ENCODE data around the gene MROH2A. TPM values are rescaled to one million over a fixed set of nuclear protein-coding genes. Genes with fewer than 3 reads are reported as not detected.
"Not testable (repeated sequence)": the region's sequence is repeated elsewhere in the genome, so short reads cannot be mapped to it uniquely, and the experiment has no call there.

The MROH2A gene
- total and polyA plus RNA-seq, 2 experiments from 2014 or later: 0.12 TPM; not detected in 1

DNA sequence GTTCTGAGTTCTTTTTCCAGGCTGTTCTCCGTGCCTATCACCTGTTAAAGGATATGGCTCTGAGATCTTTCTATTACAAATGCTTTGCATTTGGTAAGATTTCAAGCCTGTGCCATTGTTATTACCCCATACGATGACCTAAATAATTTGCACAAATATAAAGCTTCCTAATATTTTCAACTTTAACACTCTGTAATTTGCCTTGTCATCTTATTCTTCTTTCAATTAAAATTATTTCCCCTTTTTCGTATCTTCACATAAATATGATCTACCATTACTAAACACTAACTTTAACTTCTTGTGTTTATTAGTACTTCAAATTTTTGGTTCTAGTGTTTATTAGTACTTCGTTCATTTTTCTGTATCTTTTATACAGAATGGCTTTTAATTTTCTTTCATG, 93.3 kb downstream of the MROH2A start:
- no peak for DNase-seq (ENCODE audit: low read depth in 1 of 2, low spot score in 1 of 2)
- Histone ChIP-seq H3K4me1 (ENCODE audit: low read depth) (no peaks in the 10 kb centered on the region), H3K9me3 (ENCODE audit: low read depth) (no peaks in the 10 kb centered on the region), H3K27me3 (peaks cover 22% of the 10 kb centered on the region), H3K27ac (no peak overlapping the region), H3K4me3 (no peak overlapping the region), H3K36me3 (no peaks in the 10 kb centered on the region)
- TF ChIP-seq CTCF (IDR thresholded peaks at IDR 0.05; ENCODE audit: low read depth, low read length): no peak

GRCh38 chr2:233872125-233872524, 94.0 kb downstream of the MROH2A start:
- not testable (repeated sequence) for H3K36me3 ChIP-seq; H3K4me1 ChIP-seq (ENCODE audit: low read depth); H3K27ac ChIP-seq; H3K9me3 ChIP-seq (ENCODE audit: low read depth); DNase-seq (ENCODE audit: low read depth in 1 of 2, low spot score in 1 of 2); H3K4me3 ChIP-seq
- peaks cover 22% of the 10 kb centered on the region for H3K27me3 ChIP-seq

- no peaks in the 10 kb centered on the region for H3K9me3 ChIP-seq (ENCODE audit: low read depth)
- no peak for TF ChIP-seq CTCF (IDR thresholded peaks at IDR 0.05; ENCODE audit: low read depth, low read length)
- H3K36me3 ChIP-seq: no peaks in the 10 kb centered on the region
- no peak overlapping the region for H3K27ac ChIP-seq
- H3K27me3 ChIP-seq: no peaks in the 10 kb centered on the region
- no peak for DNase-seq (ENCODE audit: low read depth in 1 of 2, low spot score in 1 of 2)
- no peak overlapping the region for H3K4me3 ChIP-seq
- no peaks in the 10 kb centered on the region for H3K4me1 ChIP-seq (ENCODE audit: low read depth)
These were observed 104.2 kb downstream of the MROH2A start for GRCh38 chr2:233882353-233882752.

Other genes with a start within 250 kb of the MROH2A start
- 21.7 and 23.6 TPM in 2 replicates for gene USP40, start 211.5 kb upstream of the MROH2A start, total RNA-seq
- gene USP40, start 211.5 kb upstream of the MROH2A start, polyA plus RNA-seq: 12.7 and 14.0 TPM in 2 replicates
- gene UGT1A8, start 160.7 kb upstream of the MROH2A start, total RNA-seq: not detected in 2 replicates
- not detected in 2 replicates for gene UGT1A8, start 160.7 kb upstream of the MROH2A start, polyA plus RNA-seq
- gene UGT1A10, start 141.9 kb upstream of the MROH2A start, total RNA-seq: not detected in 2 replicates
- gene UGT1A10, start 141.9 kb upstream of the MROH2A start, polyA plus RNA-seq: not detected in 2 replicates
- not detected in 2 replicates for gene UGT1A9, start 106.4 kb upstream of the MROH2A start, total RNA-seq
- not detected in 2 replicates for gene UGT1A9, start 106.4 kb upstream of the MROH2A start, polyA plus RNA-seq
- not detected in 2 replicates for gene UGT1A7, start 96.4 kb upstream of the MROH2A start, total RNA-seq
- gene UGT1A7, start 96.4 kb upstream of the MROH2A start, polyA plus RNA-seq: not detected in 2 replicates
- not detected in 2 replicates for gene UGT1A6, start 85.4 kb upstream of the MROH2A start, total RNA-seq
- not detected in 2 replicates for gene UGT1A6, start 85.4 kb upstream of the MROH2A start, polyA plus RNA-seq
- gene UGT1A5, start 65.4 kb upstream of the MROH2A start, total RNA-seq: not detected in 2 replicates
- gene UGT1A5, start 65.4 kb upstream of the MROH2A start, polyA plus RNA-seq: not detected in 2 replicates
- gene UGT1A4, start 59.6 kb upstream of the MROH2A start, total RNA-seq: not detected in 2 replicates
- not detected in 2 replicates for gene UGT1A4, start 59.6 kb upstream of the MROH2A start, polyA plus RNA-seq
- not detected in 2 replicates for gene UGT1A3, start 49.3 kb upstream of the MROH2A start, total RNA-seq
- gene UGT1A3, start 49.3 kb upstream of the MROH2A start, polyA plus RNA-seq: not detected in 2 replicates
- not detected in 2 replicates for gene UGT1A1, start 18.1 kb upstream of the MROH2A start, total RNA-seq
- not detected in 2 replicates for gene UGT1A1, start 18.1 kb upstream of the MROH2A start, polyA plus RNA-seq
- gene HJURP, start 76.2 kb downstream of the MROH2A start, total RNA-seq: 14.3 and 53.3 TPM in 2 replicates
- gene HJURP, start 76.2 kb downstream of the MROH2A start, polyA plus RNA-seq: 8.0 and 36.3 TPM in 2 replicates
- 0.83 TPM in 1 of 2 replicates, not detected in the other for gene TRPM8, start 139.0 kb downstream of the MROH2A start, total RNA-seq
- gene TRPM8, start 139.0 kb downstream of the MROH2A start, polyA plus RNA-seq: not detected in 2 replicates

Measured in cardiac muscle cell (in vitro differentiated cells and primary cell).